ENCODE data around the gene ANO8.

The ANO8 gene

GRCh38 chr19:17347361-17347760 lies 12.7 kb upstream of the ANO8 start:
- DNase-seq: no peak

- DNase-seq: peak; percentile 66
These were observed 11.5 kb upstream of the ANO8 start for GRCh38 chr19:17346109-17346671.

- no peak for DNase-seq
These were observed 7.2 kb upstream of the ANO8 start for GRCh38 chr19:17341845-17342244.

GRCh38 chr19:17341386-17341785 lies 6.7 kb upstream of the ANO8 start:
- DNase-seq: no peak

- no peak for DNase-seq
These were observed 6.3 kb upstream of the ANO8 start for GRCh38 chr19:17340871-17341357.

- no peak for DNase-seq
These were observed 5.7 kb upstream of the ANO8 start for GRCh38 chr19:17340302-17340870.

- DNase-seq: no peak
These were observed 4.6 kb upstream of the ANO8 start for GRCh38 chr19:17339088-17339741.

GRCh38 chr19:17338433-17339078 lies 3.9 kb upstream of the ANO8 start:
- DNase-seq: no peak

GRCh38 chr19:17337675-17338432 lies 3.2 kb upstream of the ANO8 start:
- DNase-seq: no peak

GRCh38 chr19:17336872-17337674 lies 2.4 kb upstream of the ANO8 start, which contains the start of gene GTPBP3:
GTPBP3 (plus strand) TSS chr19:17337553; CDS start chr19:17337612, 59 bp downstream.
- DNase-seq: peak; percentile 99

- no peak for DNase-seq
These were observed 920 bp upstream of the ANO8 start for GRCh38 chr19:17335575-17335974.

- DNase-seq: peak; percentile 85
These were observed 843 bp downstream of the ANO8 start for GRCh38 chr19:17333611-17334413.

- DNase-seq: no peak
These were observed 1.7 kb downstream of the ANO8 start for GRCh38 chr19:17332677-17333581.

- DNase-seq: no peak
These were observed 2.3 kb downstream of the ANO8 start for GRCh38 chr19:17332360-17332676.

- no peak for DNase-seq
These were observed 3.6 kb downstream of the ANO8 start for GRCh38 chr19:17331045-17331558.

GRCh38 chr19:17330262-17331044 lies 4.2 kb downstream of the ANO8 start:
- DNase-seq: no peak

- no peak for DNase-seq
These were observed 5.0 kb downstream of the ANO8 start for GRCh38 chr19:17329366-17330261.

Measured in CD4-positive, alpha-beta T cell treated with Interleukin-4 for 4 hours (primary cell).